ENCODE measurements around the gene RCSD1.
"Not testable (repeated sequence)": the region's sequence is repeated elsewhere in the genome, so short reads cannot be mapped to it uniquely, and the experiment has no call there.

The RCSD1 gene
- total RNA-seq: 35.1 to 155 (median 88.5) reads per million in 18 experiments

GRCh38 chr1:167629681-167630567 lies at the start of gene RCSD1:
Gene RCSD1, plus strand, starts transcription at chr1:167630232. Its CDS starts 192 bp downstream, at chr1:167630424.
- peak; percentile 43 to 69 for DNase-seq

- no peak for DNase-seq
Observed at GRCh38 chr1:167582064-167582463, 48.0 kb upstream of the RCSD1 start.

GRCh38 chr1:167582722-167583121 lies 47.3 kb upstream of the RCSD1 start:
- no peak for DNase-seq

- no peak for DNase-seq
Observed at GRCh38 chr1:167584581-167584980, 45.5 kb upstream of the RCSD1 start.

GRCh38 chr1:167587342-167587741 lies 42.7 kb upstream of the RCSD1 start:
- DNase-seq: peak; percentile 11 to 47

GRCh38 chr1:167587872-167588271 lies 42.2 kb upstream of the RCSD1 start:
- peak in 1 of 2 donors; percentile 65 for DNase-seq

- peak; percentile 45 to 46 for DNase-seq
Observed at GRCh38 chr1:167588361-167588760, 41.7 kb upstream of the RCSD1 start.

- no peak for DNase-seq
Observed at GRCh38 chr1:167592475-167592874, 37.6 kb upstream of the RCSD1 start.

GRCh38 chr1:167593860-167594259 lies 36.2 kb upstream of the RCSD1 start:
- DNase-seq: no peak

GRCh38 chr1:167594822-167595221 lies 35.2 kb upstream of the RCSD1 start:
- DNase-seq: no peak

- DNase-seq: peak; percentile 77 to 78
Observed at GRCh38 chr1:167599957-167600581, 30.0 kb upstream of the RCSD1 start.

- DNase-seq: peak; percentile 96 to 98
Observed at GRCh38 chr1:167601442-167602383, 28.3 kb upstream of the RCSD1 start.

- DNase-seq: no peak
Observed at GRCh38 chr1:167602840-167603239, 27.2 kb upstream of the RCSD1 start.

- peak; percentile 62 to 71 for DNase-seq
Observed at GRCh38 chr1:167605576-167605975, 24.5 kb upstream of the RCSD1 start.

GRCh38 chr1:167611983-167612382 lies 18.0 kb upstream of the RCSD1 start:
- DNase-seq: no peak

GRCh38 chr1:167612587-167613385 lies 17.2 kb upstream of the RCSD1 start:
- peak; percentile 36 to 87 for DNase-seq

- not testable (repeated sequence) for DNase-seq
Observed at GRCh38 chr1:167613984-167614383, 16.0 kb upstream of the RCSD1 start.

- DNase-seq: no peak
Observed at GRCh38 chr1:167614851-167615250, 15.2 kb upstream of the RCSD1 start.

GRCh38 chr1:167616521-167616920 lies 13.5 kb upstream of the RCSD1 start:
- no peak for DNase-seq

GRCh38 chr1:167617153-167618147 lies 12.6 kb upstream of the RCSD1 start:
- peak; percentile 82 to 87 for DNase-seq
